ENCODE measurements around the gene TYMP. TPM values are rescaled to one million over a fixed set of nuclear protein-coding genes. Genes with fewer than 3 reads are reported as not detected.

TYMP gene
- total RNA-seq, 1 experiment from 2014 or later: 1.5 TPM

DNA sequence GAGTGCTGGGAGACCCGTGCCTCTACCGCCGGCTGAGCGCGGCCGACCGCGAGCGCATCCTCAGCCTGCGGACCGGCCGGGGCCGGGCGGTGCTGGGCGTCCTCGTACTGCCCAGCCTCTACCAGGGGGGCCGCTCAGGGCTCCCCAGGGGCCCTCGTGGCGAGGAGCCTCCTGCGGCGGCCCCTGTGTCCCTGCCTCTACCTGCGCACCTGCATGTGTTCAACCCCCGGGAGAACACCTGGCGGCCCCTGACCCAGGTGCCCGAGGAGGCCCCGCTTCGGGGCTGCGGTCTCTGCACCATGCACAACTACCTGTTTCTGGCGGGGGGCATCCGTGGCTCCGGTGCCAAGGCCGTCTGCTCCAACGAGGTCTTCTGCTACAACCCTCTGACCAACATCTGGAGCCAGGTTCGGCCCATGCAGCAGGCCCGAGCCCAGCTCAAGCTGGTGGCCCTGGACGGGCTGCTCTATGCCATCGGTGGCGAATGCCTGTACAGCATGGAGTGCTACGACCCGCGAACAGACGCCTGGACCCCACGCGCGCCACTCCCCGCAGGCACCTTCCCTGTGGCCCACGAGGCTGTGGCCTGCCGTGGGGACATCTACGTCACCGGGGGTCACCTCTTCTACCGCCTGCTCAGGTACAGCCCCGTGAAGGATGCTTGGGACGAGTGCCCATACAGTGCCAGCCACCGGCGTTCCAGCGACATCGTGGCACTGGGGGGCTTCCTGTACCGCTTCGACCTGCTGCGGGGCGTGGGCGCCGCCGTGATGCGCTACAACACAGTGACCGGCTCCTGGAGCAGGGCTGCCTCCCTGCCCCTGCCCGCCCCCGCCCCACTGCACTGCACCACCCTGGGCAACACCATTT, 19.3 kb upstream of the TYMP start:
- no peak overlapping the region for H3K4me3 Mint-ChIP-seq
- POLR2A ChIA-PET: no interaction called here
- ATAC-seq: no peak
- CTCF ChIA-PET: interaction anchor here (1.1 to 3.7 kb wide), 6 partner anchors 14 to 151 kb away, joined by 4 to 23 read pairs (median 10); partner anchors contain the start of genes SCO2 and SYCE3
- peaks cover 8% of the 10 kb centered on the region for H3K27me3 Mint-ChIP-seq (ENCODE audit: low read depth)
- H3K36me3 Mint-ChIP-seq: no peaks in the 10 kb centered on the region
- no peak for DNase-seq (ENCODE audit: low spot score)
- no peak for TF ChIP-seq ELF4 (CRISPR knock-in tag; IDR thresholded peaks at IDR 0.05; ENCODE audit: low read depth)
- no peak for TF ChIP-seq ZNF317 (CRISPR knock-in tag; IDR thresholded peaks at IDR 0.05; ENCODE audit: borderline replicate concordance, low read depth)
- TF ChIP-seq, protein P1, sequence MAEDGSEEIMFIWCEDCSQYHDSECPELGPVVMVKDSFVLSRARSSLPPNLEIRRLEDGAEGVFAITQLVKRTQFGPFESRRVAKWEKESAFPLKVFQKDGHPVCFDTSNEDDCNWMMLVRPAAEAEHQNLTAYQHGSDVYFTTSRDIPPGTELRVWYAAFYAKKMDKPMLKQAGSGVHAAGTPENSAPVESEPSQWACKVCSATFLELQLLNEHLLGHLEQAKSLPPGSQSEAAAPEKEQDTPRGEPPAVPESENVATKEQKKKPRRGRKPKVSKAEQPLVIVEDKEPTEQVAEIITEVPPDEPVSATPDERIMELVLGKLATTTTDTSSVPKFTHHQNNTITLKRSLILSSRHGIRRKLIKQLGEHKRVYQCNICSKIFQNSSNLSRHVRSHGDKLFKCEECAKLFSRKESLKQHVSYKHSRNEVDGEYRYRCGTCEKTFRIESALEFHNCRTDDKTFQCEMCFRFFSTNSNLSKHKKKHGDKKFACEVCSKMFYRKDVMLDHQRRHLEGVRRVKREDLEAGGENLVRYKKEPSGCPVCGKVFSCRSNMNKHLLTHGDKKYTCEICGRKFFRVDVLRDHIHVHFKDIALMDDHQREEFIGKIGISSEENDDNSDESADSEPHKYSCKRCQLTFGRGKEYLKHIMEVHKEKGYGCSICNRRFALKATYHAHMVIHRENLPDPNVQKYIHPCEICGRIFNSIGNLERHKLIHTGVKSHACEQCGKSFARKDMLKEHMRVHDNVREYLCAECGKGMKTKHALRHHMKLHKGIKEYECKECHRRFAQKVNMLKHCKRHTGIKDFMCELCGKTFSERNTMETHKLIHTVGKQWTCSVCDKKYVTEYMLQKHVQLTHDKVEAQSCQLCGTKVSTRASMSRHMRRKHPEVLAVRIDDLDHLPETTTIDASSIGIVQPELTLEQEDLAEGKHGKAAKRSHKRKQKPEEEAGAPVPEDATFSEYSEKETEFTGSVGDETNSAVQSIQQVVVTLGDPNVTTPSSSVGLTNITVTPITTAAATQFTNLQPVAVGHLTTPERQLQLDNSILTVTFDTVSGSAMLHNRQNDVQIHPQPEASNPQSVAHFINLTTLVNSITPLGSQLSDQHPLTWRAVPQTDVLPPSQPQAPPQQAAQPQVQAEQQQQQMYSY (CRISPR knock-in tag; IDR thresholded peaks at IDR 0.05): no peak
- TF ChIP-seq EMX1 (CRISPR knock-in tag; IDR thresholded peaks at IDR 0.05): no peak
- TF ChIP-seq TP53 (CRISPR knock-in tag; IDR thresholded peaks at IDR 0.05): no peak
- TF ChIP-seq GTF2I (CRISPR knock-in tag; conservative IDR thresholded peaks at IDR 0.05): no peak
- TF ChIP-seq, protein P2, sequence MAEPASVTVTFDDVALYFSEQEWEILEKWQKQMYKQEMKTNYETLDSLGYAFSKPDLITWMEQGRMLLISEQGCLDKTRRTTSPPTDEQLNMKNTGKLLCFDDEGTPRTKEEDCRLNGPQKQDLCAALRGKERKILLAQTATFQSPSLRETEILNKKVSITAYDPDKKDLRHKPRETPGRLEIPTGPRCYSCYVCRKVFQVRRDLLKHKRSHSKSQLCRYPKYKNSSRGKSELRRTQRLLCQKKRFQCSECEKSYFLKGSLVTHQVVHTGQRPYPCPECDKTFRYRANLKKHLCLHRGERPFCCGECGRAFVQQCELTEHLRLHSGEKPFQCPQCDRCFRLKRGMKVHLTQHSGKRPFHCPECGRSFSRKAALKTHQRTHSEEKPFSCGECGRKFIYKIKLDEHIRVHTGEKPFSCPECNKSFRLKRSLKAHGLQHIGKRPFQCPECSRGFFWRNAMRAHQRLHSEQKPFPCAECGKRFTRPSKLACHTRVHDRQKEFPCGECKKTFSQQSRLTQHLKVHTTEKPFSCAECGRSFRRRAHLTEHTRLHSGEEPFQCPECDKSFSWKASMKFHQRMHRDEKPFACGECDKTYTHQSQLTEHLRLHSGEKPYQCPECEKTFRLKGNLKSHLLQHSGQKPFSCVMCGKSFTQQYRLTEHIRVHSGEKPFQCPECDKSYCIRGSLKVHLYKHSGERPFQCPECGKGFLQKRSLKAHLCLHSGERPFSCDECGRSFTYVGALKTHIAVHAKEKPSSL (CRISPR knock-in tag; conservative IDR thresholded peaks at IDR 0.05): no peak
- TF ChIP-seq, protein P3, sequence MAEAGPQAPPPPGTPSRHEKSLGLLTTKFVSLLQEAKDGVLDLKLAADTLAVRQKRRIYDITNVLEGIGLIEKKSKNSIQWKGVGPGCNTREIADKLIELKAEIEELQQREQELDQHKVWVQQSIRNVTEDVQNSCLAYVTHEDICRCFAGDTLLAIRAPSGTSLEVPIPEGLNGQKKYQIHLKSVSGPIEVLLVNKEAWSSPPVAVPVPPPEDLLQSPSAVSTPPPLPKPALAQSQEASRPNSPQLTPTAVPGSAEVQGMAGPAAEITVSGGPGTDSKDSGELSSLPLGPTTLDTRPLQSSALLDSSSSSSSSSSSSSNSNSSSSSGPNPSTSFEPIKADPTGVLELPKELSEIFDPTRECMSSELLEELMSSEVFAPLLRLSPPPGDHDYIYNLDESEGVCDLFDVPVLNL (CRISPR knock-in tag; IDR thresholded peaks at IDR 0.05; ENCODE audit: borderline replicate concordance, low read depth): no peak
- TF ChIP-seq ETV6 (CRISPR knock-in tag; IDR thresholded peaks at IDR 0.05): no peak
- no peak for TF ChIP-seq ZNF232 (CRISPR knock-in tag; IDR thresholded peaks at IDR 0.05)
- TF ChIP-seq CREM (CRISPR knock-in tag; IDR thresholded peaks at IDR 0.05): no peak
- no peak for TF ChIP-seq JUN (CRISPR knock-in tag; IDR thresholded peaks at IDR 0.05)
- TF ChIP-seq NFYB (CRISPR knock-in tag; conservative IDR thresholded peaks at IDR 0.05; ENCODE audit: low read depth): no peak
- no peak for TF ChIP-seq RELA (CRISPR knock-in tag; IDR thresholded peaks at IDR 0.05; ENCODE audit: borderline replicate concordance)
- TF ChIP-seq, protein P4, sequence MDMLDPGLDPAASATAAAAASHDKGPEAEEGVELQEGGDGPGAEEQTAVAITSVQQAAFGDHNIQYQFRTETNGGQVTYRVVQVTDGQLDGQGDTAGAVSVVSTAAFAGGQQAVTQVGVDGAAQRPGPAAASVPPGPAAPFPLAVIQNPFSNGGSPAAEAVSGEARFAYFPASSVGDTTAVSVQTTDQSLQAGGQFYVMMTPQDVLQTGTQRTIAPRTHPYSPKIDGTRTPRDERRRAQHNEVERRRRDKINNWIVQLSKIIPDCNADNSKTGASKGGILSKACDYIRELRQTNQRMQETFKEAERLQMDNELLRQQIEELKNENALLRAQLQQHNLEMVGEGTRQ (CRISPR knock-in tag; IDR thresholded peaks at IDR 0.05): no peak
- TF ChIP-seq, protein P5, sequence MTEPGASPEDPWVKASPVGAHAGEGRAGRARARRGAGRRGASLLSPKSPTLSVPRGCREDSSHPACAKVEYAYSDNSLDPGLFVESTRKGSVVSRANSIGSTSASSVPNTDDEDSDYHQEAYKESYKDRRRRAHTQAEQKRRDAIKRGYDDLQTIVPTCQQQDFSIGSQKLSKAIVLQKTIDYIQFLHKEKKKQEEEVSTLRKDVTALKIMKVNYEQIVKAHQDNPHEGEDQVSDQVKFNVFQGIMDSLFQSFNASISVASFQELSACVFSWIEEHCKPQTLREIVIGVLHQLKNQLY (CRISPR knock-in tag; IDR thresholded peaks at IDR 0.05): no peak
- no peak for TF ChIP-seq NR3C1 (CRISPR knock-in tag; conservative IDR thresholded peaks at IDR 0.05; ENCODE audit: low read depth)
- H3K27ac Mint-ChIP-seq: no peak overlapping the region
- no peaks in the 10 kb centered on the region for H3K4me1 Mint-ChIP-seq
- H3K9me3 Mint-ChIP-seq: no peaks in the 10 kb centered on the region

Measured in WTC11 (cell line).